OCI-LY7 (cell line): ENCODE results near the gene PCDH1. TPM values are rescaled to one million over a fixed set of nuclear protein-coding genes. Genes with fewer than 3 reads are reported as not detected.

Source experiments
- BruUV-seq: library from RNA; stranded (reverse); fragments of 400-500 nt; replicated peaks from 2 replicates; lab custom pipeline; 2021; lab: Mats Ljungman, UMichigan
- CTCF ChIA-PET: fragments of 300-600 bp; sonication (Branson Sonifier 250); formaldehyde crosslinking; loops from one replicate; lab custom pipeline; 2022; ENCODE audit warnings: antibody characterized with exemption; ENCODE audit not compliant: unreplicated experiment; lab: Charles Lee
- POLR2A ChIA-PET: fragments of 300-600 bp; sonication (Branson Sonifier 250); formaldehyde crosslinking; loops from one replicate; lab custom pipeline; 2022; ENCODE audit warnings: antibody characterized with exemption; lab: Charles Lee
- DNase-seq: peaks from one replicate; pipeline ENCODE4 v3.0.0-alpha.2; 2015; ENCODE audit warnings: low spot score
- H2AFZ ChIP-seq: fragments of 200-600 bp; sonication (generic), shearing (Covaris generic); 2 replicates; pipeline ENCODE4 v1.6.1; 2014; ENCODE audit warnings: mild to moderate bottlenecking, antibody characterized with exemption, low read length, moderate library complexity
- H3K27ac ChIP-seq: fragments of 200-600 bp; sonication (generic); 2 replicates; pipeline ENCODE4 v1.5.1; 2014; ENCODE audit warnings: mixed run types, low read depth, mild to moderate bottlenecking, moderate library complexity, low read length, inconsistent platforms; ENCODE audit not compliant: poor library complexity, severe bottlenecking
- H3K36me3 ChIP-seq: fragments of 200-600 bp; sonication (generic); 2 replicates; pipeline ENCODE4 v1.6.1; 2014; ENCODE audit warnings: mild to moderate bottlenecking, antibody characterized with exemption, low read length, moderate library complexity, mixed read lengths; ENCODE audit not compliant: insufficient read depth
- H3K4me1 ChIP-seq: fragments of 200-600 bp; sonication (generic); 2 replicates; pipeline ENCODE4 v1.5.1; 2014; ENCODE audit warnings: mild to moderate bottlenecking, low read length; ENCODE audit not compliant: insufficient read depth, poor library complexity, severe bottlenecking
- H3K4me2 ChIP-seq: fragments of 200-600 bp; sonication (generic); 2 replicates; pipeline ENCODE4 v1.6.1; 2014; ENCODE audit warnings: mild to moderate bottlenecking, low read length
- H3K4me3 ChIP-seq: fragments of 200-600 bp; sonication (generic); 2 replicates; pipeline ENCODE4 v1.5.1; 2014; ENCODE audit warnings: mild to moderate bottlenecking, low read depth, low read length; ENCODE audit not compliant: poor library complexity, severe bottlenecking
- H3K79me2 ChIP-seq: fragments of 200-600 bp; sonication (generic); 2 replicates; pipeline ENCODE4 v1.6.1; 2016; ENCODE audit warnings: low read depth, mild to moderate bottlenecking, low read length, moderate library complexity, mixed read lengths; ENCODE audit not compliant: insufficient read depth
- H3K9me2 ChIP-seq: fragments of 200-600 bp; sonication (generic); 2 replicates; pipeline ENCODE4 v1.6.1; 2016; ENCODE audit warnings: mild to moderate bottlenecking, low read length, mixed read lengths; ENCODE audit not compliant: insufficient read depth
- H3K9me3 ChIP-seq: fragments of 200-600 bp; sonication (generic); 2 replicates; pipeline ENCODE4 v1.6.1; 2014; ENCODE audit warnings: mild to moderate bottlenecking, mixed run types, low read length, mixed read lengths
- H4K20me1 ChIP-seq: fragments of 200-600 bp; sonication (generic); 2 replicates; pipeline ENCODE4 v1.6.1; 2014; ENCODE audit warnings: mild to moderate bottlenecking, antibody characterized with exemption, low read length, moderate library complexity, mixed read lengths; ENCODE audit not compliant: insufficient read depth
- EZH2phosphoT487 ChIP-seq: fragments of 200-600 bp; sonication (generic); IDR thresholded peaks from 2 replicates; pipeline ENCODE4 v1.6.1; 2018; ENCODE audit warnings: low read depth, borderline replicate concordance, mild to moderate bottlenecking, mixed run types, antibody characterized with exemption, low read length, moderate library complexity, mixed read lengths
- intact Hi-C: fragments of 100-400 bp; cut with micrococcal nuclease; formaldehyde crosslinking; loops from one replicate; pipeline ENCODE4 v1.10.0; 2022; ENCODE audit not compliant: unreplicated experiment
- total RNA-seq, 2 experiments: library from RNA; depleted of rRNA in 1 of 2; stranded (reverse); fragments of >200 nt in 1 of 2; shearing (Covaris generic) in 1 of 2; gene quantifications; 2 replicates each; pipeline ENCODE4 v1.2.3, GENCODE V29; 2014 to 2022
- TF ChIP-seq, protein P1 (sequence below): fragments of 200-600 bp; sonication (generic); conservative IDR thresholded peaks from 2 replicates; pipeline ENCODE4 v1.5.1; 2014; ENCODE audit warnings: mild to moderate bottlenecking, antibody characterized with exemption, low read length, moderate library complexity, mixed read lengths

Gene PCDH1
- total RNA-seq, 2 experiments from 2014 or later = not detected

- no peaks in the 10 kb centered on the region for H3K36me3 ChIP-seq
- intact Hi-C loops = loop anchor here (5.0 kb wide), 1 partner anchor 38 kb away; the partner anchor contains the start of gene PCDH1
- peak; percentile 87 for DNase-seq
- H3K27ac ChIP-seq = peak overlapping the region; percentile 79
- POLR2A ChIA-PET = interaction anchor here (0.8 to 1.3 kb wide), 2 partner anchors 10 to 43 kb away, joined by 3 to 5 read pairs; no protein-coding TSS in a partner anchor
- H3K9me3 ChIP-seq = no peaks in the 10 kb centered on the region
- H2AFZ ChIP-seq = peak overlapping the region; percentile 36; the same call in 1 of the 2 replicates
- no peaks in the 10 kb centered on the region for H4K20me1 ChIP-seq
- H3K9me2 ChIP-seq = no peaks in the 10 kb centered on the region
- H3K4me1 ChIP-seq = peaks cover 83% of the 10 kb centered on the region
- peak overlapping the region; percentile 56 for H3K4me3 ChIP-seq
- BruUV-seq = no TSS peak
- peak overlapping the region; percentile 70 for H3K4me2 ChIP-seq
- TF ChIP-seq EZH2phosphoT487 = no peak
- TF ChIP-seq, protein P1, sequence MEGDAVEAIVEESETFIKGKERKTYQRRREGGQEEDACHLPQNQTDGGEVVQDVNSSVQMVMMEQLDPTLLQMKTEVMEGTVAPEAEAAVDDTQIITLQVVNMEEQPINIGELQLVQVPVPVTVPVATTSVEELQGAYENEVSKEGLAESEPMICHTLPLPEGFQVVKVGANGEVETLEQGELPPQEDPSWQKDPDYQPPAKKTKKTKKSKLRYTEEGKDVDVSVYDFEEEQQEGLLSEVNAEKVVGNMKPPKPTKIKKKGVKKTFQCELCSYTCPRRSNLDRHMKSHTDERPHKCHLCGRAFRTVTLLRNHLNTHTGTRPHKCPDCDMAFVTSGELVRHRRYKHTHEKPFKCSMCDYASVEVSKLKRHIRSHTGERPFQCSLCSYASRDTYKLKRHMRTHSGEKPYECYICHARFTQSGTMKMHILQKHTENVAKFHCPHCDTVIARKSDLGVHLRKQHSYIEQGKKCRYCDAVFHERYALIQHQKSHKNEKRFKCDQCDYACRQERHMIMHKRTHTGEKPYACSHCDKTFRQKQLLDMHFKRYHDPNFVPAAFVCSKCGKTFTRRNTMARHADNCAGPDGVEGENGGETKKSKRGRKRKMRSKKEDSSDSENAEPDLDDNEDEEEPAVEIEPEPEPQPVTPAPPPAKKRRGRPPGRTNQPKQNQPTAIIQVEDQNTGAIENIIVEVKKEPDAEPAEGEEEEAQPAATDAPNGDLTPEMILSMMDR = no peak
- CTCF ChIA-PET = interaction anchor here (0.6 kb wide), 1 partner anchor 175 kb away, joined by 3 read pairs; no protein-coding TSS in a partner anchor
- H3K79me2 ChIP-seq = no peaks in the 10 kb centered on the region
These were observed 39.1 kb downstream of the PCDH1 start for GRCh38 chr5:141839015-141839513.

DNA sequence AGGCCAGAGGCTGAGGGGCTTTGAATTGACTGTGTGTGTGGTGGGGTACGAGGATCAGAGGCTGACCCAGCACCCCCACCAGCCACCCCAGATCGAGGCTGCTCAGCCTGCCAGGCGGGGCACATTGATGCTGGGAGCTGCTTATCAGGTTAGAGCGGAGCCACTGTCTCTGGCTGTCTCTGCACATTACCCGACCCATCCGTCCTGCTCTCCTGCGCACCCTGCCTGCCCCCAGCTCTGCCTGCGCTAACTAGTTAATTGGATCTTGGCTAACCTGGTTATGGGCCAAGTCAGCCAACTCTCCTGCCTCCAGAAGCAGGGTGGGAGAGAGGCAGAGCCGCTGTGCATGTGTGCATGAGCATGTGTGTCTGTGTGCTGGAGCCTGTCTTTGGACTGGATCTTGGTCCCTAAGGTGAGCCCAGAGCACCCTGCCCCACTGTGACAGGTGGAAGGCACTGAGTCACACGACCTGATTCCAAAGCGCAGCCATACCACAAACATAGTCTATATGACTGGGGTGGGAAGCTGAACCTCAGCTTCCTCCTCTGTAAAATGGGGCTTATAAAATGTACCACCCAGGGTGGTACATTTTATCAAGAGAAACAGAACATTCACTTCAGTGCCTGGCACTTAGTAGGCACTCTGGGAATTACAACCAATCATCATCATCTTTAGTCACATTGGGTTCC lies 39.7 kb downstream of the PCDH1 start:
- H3K4me2 ChIP-seq = peak overlapping the region; percentile 70
- no peaks in the 10 kb centered on the region for H3K9me3 ChIP-seq
- no peak for TF ChIP-seq EZH2phosphoT487
- H4K20me1 ChIP-seq = no peaks in the 10 kb centered on the region
- BruUV-seq = no TSS peak
- DNase-seq = no peak
- H3K4me3 ChIP-seq = peak overlapping the region; percentile 56
- no peaks in the 10 kb centered on the region for H3K36me3 ChIP-seq
- no peaks in the 10 kb centered on the region for H3K9me2 ChIP-seq
- peak overlapping the region; percentile 36; the same call in 1 of the 2 replicates for H2AFZ ChIP-seq
- ChIA-PET CTCF (interaction anchor here (0.6 kb wide), 1 partner anchor 174 kb away, joined by 3 read pairs; no protein-coding TSS in a partner anchor), POLR2A (interaction anchor here (0.8 kb wide), 1 partner anchor 44 kb away, joined by 3 read pairs; no protein-coding TSS in a partner anchor)
- peaks cover 77% of the 10 kb centered on the region for H3K4me1 ChIP-seq
- intact Hi-C loops = loop anchor here (5.0 kb wide), 1 partner anchor 39 kb away; the partner anchor contains the start of gene PCDH1
- peak overlapping the region; percentile 79 for H3K27ac ChIP-seq
- H3K79me2 ChIP-seq = no peaks in the 10 kb centered on the region

DNA sequence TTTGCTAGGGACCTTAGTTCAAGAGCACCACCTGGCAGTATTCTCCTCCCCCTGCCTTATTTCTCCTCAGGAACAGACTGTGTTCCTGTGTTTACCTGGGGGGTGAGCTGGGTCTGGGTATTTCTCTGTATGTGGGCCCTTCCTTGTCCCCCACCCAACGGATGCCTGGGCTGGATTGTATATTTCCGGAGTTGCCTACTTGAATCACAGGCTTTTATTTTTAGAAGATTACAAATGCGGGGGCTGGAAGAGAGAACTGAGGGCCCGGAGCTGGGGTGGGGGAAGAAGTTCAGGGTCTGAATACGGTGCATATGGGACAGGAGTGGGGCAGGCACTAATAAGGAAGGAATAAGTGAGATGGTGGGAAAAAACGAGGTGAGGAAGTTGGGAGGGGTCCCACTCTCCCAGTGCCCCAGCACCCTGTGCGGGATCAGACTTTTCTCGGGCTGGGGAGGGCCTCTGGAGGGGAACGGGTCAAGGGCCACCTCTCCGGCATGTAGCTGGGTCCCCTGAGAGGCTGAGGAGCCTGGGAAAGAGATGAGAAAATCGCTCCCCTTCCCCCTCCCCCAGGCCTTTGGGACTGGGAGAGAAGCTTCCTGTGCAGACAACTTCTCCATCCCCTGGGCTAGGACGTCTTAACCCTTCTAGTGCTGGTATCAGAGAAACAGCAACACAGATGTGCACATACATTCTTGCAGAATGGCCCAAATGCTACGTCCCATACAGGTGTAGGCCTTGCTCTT lies 42.1 kb downstream of the PCDH1 start:
- H2AFZ ChIP-seq = peak overlapping the region; percentile 72
- POLR2A ChIA-PET = interaction anchor here (0.8 kb wide), 1 partner anchor 11 kb away, joined by 3 read pairs; no protein-coding TSS in a partner anchor
- H3K4me3 ChIP-seq = peak overlapping the region; percentile 7
- no peaks in the 10 kb centered on the region for H3K36me3 ChIP-seq
- intact Hi-C loops = loop anchor here (5.0 kb wide), 1 partner anchor 41 kb away; the partner anchor contains the start of gene PCDH1
- H3K79me2 ChIP-seq = no peaks in the 10 kb centered on the region
- peaks cover 54% of the 10 kb centered on the region for H3K4me1 ChIP-seq
- BruUV-seq = no TSS peak
- no peaks in the 10 kb centered on the region for H4K20me1 ChIP-seq
- H3K9me3 ChIP-seq = no peaks in the 10 kb centered on the region
- H3K4me2 ChIP-seq = peak overlapping the region; percentile 48
- H3K9me2 ChIP-seq = no peaks in the 10 kb centered on the region
- no peak overlapping the region for H3K27ac ChIP-seq
- TF ChIP-seq, protein P1 = no peak
- no peak for TF ChIP-seq EZH2phosphoT487
- no peak for DNase-seq
- CTCF ChIA-PET = interaction anchor here (0.6 kb wide), 1 partner anchor 21 kb away, joined by 4 read pairs; no protein-coding TSS in a partner anchor
